GM15510 (cell line): Measurements from ENCODE around the gene PLA2G2A.

Experiments
- POLR2A ChIP-seq: IDR thresholded peaks from 3 replicates; pipeline ENCODE4 v1.6.1; 2011; ENCODE audit warnings: borderline replicate concordance; ENCODE audit not compliant: insufficient read length; ENCODE audit errors: extremely low read depth

The PLA2G2A gene, protein sequence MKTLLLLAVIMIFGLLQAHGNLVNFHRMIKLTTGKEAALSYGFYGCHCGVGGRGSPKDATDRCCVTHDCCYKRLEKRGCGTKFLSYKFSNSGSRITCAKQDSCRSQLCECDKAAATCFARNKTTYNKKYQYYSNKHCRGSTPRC

DNA sequence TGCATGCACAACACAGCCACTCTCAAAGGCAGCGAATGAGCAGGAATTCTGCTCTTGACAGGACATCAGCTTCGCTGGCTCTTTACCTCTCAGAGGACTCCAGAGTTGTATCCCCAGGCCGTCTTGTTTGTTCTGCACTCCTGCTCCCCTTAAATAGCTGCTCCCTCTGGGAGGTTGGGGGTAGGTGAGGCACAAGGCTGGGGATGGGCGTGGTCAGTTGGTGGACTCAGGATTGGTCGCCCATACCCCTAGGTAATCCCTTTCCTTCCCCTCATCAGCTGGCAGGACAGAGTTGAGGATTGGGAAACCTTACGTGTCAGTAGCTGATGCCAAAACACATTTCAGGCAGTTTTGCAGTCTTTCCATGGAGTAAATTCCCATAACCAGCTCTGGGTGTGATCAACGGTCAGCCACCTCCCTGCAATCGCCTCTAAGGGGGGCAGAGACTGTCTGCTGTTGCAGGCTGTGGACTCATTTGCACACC, at the start of gene PLA2G2A:
TSS of gene PLA2G2A (minus strand) at position 125 of the 484 bp plus-strand sequence. CDS start 845 bp downstream, outside the sequence.
- no peak for TF ChIP-seq POLR2A

DNA sequence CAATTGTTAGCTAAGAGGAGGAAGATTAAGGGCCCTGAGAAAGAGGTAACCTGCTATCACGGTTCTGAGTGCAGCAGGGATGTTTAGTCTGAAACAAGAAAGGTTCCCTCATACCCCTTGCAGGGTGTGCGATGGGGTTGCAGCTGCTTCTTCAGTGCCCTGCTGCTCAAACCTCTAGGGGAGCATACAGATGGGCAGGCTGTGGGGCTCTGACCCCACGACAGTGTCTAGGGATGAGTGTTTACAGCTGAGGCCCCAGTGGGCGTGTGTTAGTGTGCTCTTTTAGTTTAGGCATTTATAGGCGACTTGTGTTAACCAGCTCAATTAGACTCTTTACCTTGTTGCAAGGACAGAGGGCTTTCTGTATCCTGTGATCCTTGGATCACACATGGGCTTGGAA, 49.3 kb upstream of the PLA2G2A start:
- no peak for TF ChIP-seq POLR2A

DNA sequence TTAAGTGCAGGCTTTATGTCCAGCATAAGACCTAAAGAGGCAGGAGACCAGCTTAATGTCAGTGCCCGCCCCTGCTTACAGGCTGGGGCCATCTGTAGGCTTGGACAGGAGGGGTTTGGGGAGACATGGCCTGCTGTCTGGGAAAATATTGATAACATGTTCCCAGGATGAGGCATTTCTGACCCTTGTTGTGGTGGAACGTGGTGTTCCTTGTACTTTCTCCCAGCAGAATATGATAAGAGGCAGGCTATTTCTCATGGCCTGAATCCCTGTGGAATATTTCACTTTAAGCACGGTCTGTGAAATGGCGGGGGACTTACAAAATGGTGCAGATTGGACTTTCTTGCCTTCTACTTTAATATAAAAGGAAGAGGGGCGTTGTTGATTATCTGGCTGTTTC, 48.7 kb upstream of the PLA2G2A start:
- TF ChIP-seq POLR2A = no peak

DNA sequence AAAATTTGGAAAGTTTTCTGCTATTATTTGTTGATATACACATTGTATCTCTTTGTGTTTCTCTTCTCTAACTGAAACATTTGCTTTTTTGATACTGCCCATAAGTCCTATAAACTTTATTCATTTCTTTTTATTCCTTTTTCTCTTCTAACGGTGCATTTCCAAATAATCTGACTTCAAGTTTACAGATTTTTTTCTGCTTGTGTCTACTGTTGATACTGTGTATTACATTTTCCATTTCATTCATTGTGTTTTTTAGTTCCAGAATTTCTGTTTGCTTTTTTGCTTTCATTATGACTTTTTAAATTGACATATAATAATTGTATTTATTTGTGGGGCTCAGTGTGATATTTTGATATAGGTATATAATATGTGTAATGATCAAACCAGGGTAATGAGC, 38.3 kb upstream of the PLA2G2A start:
- TF ChIP-seq POLR2A = no peak

DNA sequence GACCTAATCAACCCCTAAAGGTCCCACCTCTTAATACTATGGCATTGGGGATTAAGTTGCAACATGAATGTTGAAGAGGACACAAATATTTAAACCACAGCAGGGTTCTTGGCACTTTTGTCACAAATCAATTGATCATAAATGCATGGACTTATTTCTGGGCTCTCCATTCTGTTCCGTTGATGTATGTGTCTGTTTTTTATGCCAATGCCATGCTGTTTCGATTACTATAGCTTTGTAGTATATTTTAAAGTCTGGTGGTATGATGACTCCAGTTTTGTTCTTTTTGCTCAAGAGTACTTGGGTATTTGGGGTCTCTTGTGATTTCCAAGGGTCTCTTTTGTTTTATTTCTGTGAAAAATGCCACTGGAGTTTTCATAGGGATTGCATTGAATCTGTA, 34.7 kb upstream of the PLA2G2A start:
- TF ChIP-seq POLR2A = no peak

DNA sequence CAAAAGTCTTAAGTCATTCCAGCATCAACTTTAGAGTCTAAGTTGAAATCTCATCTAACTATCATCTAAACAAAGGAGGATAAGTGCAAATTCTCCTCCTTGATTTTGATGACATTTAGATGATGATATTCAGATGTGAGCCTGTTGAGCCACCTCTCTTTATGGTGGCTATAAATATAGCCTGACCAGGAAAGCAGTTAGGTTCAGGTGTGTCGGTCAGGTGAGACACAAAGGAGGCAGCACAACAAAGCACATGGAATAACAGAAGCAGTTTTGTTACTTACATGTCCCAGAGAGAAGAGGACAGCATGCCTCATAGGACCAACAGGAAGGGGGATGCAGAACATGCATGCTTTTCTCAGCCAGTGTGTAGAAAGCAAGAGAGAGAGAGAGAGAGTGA, 30.6 kb upstream of the PLA2G2A start:
- no peak for TF ChIP-seq POLR2A

DNA sequence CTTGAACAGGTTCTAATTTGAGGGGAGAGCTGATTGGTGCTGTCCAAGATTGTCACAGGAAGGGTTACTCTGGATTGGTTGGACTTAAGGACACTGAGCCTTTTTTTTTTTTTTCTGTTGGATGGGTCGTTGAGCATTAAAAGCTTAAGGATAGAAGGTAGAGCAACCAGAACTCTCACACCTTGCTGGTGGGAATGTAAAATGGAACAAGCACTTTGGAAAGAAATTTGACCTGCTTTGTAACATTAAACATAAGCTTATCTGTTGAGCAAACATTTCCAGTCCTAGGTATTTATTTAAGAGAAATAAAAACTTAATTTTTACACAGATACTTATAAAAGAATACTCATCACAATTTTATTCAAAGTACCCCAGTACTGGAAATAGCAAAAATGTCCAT, 29.8 kb upstream of the PLA2G2A start:
- TF ChIP-seq POLR2A = no peak

DNA sequence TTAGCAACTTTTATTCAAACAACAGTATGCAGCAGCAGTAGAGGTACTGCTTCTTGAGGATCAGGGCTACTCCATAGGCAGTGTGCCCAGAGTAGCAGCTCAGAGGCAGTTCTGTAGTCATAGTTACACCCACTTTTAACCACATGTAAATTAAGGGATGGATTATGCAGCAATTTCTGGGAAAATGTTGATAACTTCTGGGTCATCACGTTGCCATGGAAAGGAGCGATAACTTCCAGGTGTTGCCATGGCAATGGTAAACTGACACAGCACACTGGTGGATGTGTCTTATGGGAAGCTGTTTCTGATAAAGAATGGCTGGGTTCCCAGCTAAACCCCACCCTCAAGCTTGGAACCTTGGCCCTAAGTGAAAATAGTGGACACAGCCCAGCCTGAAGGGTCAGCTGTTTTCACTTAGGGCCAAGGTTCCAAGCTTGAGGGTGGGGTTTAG, 29.0 kb upstream of the PLA2G2A start:
- TF ChIP-seq POLR2A = no peak

DNA sequence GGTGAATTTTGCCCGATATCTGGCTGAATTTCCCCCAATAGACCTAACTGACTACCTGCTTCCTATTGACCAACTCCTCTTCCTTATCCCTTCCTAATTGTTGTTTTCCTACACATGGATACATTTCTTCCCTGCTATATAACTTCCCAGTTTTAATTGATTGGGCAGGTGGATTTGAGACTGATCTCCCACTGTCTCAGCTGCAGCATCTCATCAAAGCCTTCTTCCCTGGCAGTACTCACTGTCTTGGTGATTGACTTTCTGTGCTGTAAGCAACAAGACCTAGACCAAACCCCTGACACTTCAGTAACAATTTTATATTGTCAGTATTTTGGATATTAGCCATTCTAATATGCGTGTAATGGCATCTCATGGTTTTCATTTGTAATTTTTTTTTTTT, 11.3 kb upstream of the PLA2G2A start:
- TF ChIP-seq POLR2A = no peak

DNA sequence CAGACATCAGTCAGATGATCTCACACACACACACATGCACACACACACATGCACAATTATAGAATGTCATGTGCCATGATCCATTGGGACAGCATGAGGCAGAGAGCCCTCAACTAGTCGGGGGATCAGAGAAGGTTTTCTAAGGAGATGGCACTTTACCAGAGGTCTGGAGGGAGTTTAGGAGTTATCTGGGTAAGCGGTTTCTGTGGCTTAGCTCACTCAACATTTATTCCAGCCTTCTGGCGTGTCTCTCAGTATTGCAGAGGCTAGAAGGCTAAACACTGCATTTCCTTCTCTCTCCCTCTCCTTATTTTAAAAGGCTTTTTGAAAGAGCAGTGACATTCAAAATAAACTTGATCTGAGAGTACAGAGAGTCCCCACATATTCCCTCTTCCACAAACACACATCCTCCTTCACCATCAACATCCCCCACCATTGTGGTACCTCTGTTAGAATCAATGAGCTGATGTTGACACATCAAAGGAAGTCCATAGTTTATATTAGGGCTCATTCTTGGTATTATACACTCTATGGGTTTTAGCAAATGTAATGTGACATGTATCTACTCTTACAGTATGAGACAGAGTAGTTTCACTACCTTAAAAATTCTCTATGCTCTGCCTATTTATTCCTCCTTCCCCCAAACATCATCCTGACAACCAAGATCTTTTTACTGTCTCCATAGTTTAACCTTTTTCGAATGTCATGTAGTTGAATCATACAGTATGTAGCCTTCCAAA, 9.0 kb upstream of the PLA2G2A start:
- no peak for TF ChIP-seq POLR2A

DNA sequence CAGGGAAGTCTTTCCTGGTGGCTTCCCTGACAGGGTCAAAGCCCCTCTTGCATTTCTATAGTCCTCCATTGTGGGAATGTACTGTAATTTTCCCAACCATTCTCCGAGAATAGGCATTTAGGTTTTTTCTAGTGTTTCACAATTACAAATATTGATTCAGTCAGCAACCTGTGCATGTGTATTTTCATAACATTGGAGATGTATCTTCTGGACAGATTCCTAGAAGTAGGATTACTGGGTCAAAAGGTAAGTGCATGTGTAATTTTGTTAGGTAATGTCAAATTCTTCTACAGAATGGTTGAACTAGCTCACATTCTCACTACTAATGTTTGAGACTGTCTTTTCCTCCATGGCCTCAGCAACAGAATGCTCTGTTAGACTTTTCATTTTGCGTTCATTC, 8.3 kb upstream of the PLA2G2A start:
- no peak for TF ChIP-seq POLR2A

DNA sequence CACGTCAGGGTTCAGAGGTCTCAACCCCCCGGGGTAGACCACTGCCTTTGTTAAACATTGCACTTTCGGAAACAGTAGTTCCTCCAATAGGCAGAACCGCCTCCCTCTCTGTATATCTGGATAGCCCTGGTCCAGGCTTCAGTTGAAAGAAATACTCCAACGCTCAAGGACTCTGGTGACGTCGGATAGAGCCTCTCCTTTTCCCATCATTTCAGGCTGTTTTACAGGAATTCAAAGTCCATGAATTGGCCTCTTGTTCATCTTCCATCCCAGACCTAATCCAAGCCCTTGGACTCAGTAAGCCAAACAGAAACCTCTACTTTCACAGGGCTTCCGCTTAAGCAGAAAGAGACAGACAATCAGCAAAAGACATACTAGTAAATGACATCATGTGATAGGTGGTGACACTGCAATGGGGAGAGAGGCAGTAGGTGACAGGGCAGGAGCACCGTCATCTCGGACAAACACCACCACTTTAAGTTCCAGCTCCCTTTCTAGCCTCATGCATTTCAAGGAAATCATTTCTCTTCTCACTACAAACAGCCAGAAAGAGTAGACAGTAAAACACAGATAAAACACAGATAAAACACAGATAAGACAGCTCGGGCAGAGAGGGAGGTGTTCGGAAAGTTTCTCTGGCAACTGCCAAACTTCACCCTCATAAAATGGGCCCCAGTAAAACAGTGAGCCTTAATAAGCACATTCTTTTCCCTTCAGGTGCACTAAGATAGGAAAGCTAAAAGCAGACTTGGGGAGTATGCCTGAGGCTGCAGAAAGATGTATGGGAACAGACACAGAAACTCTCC, 2.3 kb upstream of the PLA2G2A start:
- TF ChIP-seq POLR2A = no peak

DNA sequence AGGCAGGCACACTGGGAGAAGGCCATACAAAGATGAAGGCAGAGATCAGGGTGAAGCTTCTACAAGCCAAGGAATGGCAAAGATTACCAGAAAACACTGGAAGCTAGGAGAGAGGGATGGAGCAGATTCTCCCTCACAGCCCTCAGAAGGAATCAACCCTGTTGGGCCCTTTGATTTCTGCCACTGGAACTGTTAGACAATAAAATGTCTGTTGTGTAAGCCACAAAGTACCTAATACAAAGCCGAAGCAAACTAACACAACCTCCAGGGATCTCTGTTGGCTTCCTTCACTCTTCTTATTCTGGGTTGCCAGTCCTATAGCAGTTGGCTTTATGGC, 1.7 kb upstream of the PLA2G2A start:
- no peak for TF ChIP-seq POLR2A

DNA sequence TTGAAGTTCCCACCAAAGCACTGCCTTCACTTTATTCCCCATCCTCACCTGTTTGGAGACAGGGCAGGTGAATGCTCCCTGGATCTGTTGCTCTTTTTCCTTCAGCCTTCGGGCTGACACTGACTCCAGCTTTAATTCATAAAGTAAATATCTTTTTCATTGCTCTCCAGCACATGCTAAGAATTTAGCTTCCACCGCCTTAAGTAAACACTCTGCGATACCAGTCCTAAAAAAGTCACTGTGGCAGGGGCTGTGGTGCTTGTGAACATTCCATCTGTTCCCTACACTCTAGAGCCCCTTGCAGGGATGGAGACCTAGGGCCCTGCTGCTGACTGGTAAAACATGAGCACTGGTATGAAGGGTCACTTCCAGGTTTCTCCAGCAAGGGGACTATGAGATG, 896 bp upstream of the PLA2G2A start:
- TF ChIP-seq POLR2A = no peak

DNA sequence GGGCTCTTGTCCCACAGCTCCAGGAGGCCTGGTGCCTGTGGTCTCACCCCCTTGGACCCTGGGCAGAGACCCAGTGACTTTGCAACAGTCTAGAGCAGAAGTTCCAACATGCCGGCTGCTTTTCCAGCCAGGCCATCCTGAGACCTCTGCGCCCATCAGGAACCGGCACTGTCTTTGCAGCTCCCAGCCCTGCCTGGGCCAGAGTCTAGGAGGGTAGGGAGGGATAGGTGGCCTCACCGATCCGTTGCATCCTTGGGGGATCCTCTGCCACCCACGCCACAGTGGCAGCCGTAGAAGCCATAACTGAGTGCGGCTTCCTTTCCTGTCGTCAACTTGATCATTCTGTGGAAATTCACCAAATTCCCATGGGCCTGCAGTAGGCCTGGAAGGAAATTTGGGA, 1.3 kb downstream of the PLA2G2A start:
- no peak for TF ChIP-seq POLR2A
